A204.1 (cell line): ENCODE data around the gene KRT16.
"Not testable (repeated sequence)": the region's sequence is repeated elsewhere in the genome, so short reads cannot be mapped to it uniquely, and the experiment has no call there.

Source experiments
- FAIRE-seq: peaks from 2 replicates; lab custom pipeline; 2012; peaks lifted over from hg19 to GRCh38; lab: Jason Lieb, UNC

Gene KRT16

GRCh38 chr17:41583137-41584127 lies 29.1 kb downstream of the KRT16 start:
- no peak for FAIRE-seq

- FAIRE-seq = not testable (repeated sequence)
Measured at GRCh38 chr17:41582061-41582968, 30.3 kb downstream of the KRT16 start.

GRCh38 chr17:41581366-41582060 lies 31.1 kb downstream of the KRT16 start:
- FAIRE-seq = no peak

- no peak for FAIRE-seq
Measured at GRCh38 chr17:41580687-41581365, 31.7 kb downstream of the KRT16 start.

- FAIRE-seq = no peak
Measured at GRCh38 chr17:41580244-41580575, 32.4 kb downstream of the KRT16 start.

GRCh38 chr17:41579484-41580243 lies 32.9 kb downstream of the KRT16 start:
- no peak for FAIRE-seq

- no peak for FAIRE-seq
Measured at GRCh38 chr17:41578971-41579370, 33.6 kb downstream of the KRT16 start.

GRCh38 chr17:41578538-41578937 lies 34.0 kb downstream of the KRT16 start:
- no peak for FAIRE-seq

GRCh38 chr17:41576740-41577139 lies 35.8 kb downstream of the KRT16 start:
- FAIRE-seq = not testable (repeated sequence)

- no peak for FAIRE-seq
Measured at GRCh38 chr17:41575336-41575735, 37.2 kb downstream of the KRT16 start.

- FAIRE-seq = no peak
Measured at GRCh38 chr17:41571561-41572434, 40.8 kb downstream of the KRT16 start, which contains the start of gene KRT9. Gene KRT9 (minus strand): TSS chr17:41572059. CDS start chr17:41571992, 67 bp downstream.

GRCh38 chr17:41567317-41567716 lies 45.2 kb downstream of the KRT16 start:
- no peak for FAIRE-seq

GRCh38 chr17:41565338-41565737 lies 47.2 kb downstream of the KRT16 start:
- FAIRE-seq = no peak

GRCh38 chr17:41563607-41564170 lies 48.9 kb downstream of the KRT16 start:
- FAIRE-seq = no peak

- FAIRE-seq = no peak
Measured at GRCh38 chr17:41561554-41561953, 51.0 kb downstream of the KRT16 start.
